Glomerular visceral epithelial cell (primary cell): ENCODE data around the gene ZBTB5.
"Not testable (repeated sequence)": the region's sequence is repeated elsewhere in the genome, so short reads cannot be mapped to it uniquely, and the experiment has no call there.

ENCODE experiments used
- DNase-seq: peaks from one replicate; pipeline ENCODE4 v3.0.0-alpha.2; 2016; ENCODE audit errors: extremely low spot score

The ZBTB5 gene

DNA sequence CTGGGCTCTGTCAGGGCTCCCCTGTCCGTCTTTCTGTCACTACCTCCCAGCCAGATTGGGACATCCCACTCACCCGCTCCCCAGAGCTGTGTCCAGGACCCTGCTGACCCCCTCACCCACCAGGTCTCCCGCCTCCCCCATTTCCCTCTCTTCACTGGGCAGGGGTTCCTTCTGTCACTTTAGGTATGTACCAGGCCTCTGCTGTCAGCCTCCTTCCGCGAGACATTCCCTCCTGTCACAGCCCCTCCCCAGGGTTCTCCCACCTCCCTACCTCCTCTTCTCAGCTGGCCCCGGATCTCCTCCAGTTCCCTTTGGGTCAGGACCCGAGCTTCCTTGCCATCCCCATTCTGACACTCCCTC, 21.0 kb upstream of the ZBTB5 start:
- no peak for DNase-seq

DNA sequence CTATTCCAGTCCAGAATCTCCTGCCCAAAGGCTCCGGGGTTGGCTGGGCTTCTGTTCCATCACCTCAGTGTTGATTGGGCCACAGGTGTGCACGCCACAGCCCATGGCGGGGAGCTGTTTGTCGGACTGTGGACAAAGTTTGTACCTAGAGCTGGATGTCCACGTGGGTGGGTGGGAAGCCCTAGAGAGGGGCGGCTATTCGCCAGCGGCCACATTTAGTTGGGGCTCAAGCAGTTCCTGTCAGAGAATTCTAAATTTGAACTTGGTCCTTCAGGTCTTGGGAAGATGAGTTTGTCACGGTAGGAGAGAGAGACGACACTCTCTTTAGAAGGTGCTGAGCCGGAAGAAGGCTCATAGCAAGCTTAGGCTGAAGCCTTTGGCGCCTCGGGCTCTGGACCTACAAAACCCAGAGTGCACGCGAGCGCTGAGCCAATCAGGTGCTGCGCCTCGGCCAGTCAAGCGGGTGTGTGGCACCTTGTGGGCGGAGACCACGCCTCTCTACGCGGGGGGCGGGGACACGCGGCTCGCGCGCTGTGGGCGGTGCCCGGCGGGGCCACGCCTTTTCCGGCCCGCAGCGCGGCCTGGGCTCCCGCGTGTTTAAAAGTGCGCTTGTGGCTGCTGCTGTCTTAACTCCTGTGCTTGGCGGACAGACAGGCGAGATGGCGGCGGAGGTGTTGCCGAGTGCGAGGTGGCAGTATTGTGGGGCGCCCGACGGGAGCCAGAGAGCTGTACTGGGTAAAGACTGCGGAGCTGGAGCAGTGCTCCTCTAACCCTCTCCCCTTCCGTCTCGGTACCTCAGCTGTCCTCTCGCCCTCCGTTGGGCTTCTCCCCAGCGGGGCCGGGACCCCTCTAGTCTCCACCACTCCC, 20.4 kb upstream of the ZBTB5 start, which contains the start of gene POLR1E:
TSS of gene POLR1E (plus strand) at position 560 of the 867 bp plus-strand sequence. CDS start at position 660, 100 bp downstream.
- peak; percentile 97 for DNase-seq

DNA sequence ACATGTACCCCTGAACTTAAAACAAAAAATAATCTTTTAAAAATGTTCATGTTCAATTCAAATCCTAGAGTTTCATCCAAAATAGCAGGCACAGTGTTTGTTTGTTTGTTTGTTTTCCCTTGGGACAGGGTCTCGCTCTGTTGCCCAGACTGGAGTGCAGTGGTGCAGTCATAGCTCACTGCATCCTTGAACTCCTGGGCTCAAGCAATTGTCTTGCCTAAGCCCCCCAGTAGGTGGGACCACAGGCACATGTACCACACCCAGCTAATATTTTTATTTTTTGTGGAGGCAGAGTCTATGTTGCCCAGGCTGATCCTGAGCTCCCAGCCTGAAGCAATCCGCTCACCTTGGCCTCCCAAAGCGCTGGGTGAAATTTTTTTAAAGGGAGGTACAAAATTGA, 15.5 kb upstream of the ZBTB5 start:
- DNase-seq, result no peak

DNA sequence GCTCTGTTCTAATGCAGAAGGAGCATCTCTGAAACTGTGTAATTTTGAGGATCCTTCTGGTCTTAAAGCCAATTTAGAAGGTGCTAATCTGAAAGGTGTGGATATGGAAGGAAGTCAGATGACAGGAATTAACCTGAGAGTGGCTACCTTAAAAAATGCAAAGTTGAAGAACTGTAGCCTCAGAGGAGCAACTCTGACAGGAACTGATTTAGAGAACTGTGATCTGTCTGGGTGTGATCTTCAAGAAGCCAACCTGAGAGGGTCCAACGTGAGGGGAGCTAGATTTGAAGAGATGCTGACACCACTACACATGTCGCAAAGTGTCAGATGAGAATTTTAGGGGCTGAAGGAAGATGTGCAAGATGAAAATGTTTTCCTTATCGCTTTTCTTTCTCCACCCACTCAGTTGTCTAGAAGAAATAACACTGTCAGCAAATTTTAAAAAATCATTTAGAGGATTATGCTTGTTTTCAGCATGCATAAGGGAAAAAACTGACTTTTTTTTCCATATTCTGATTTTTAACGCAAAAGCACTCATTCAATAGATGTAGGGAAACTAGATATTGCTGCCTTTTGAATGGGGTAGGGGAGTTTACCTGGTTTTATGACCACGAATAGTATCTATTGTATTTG, 12.9 kb upstream of the ZBTB5 start:
- not testable (repeated sequence) for DNase-seq

DNA sequence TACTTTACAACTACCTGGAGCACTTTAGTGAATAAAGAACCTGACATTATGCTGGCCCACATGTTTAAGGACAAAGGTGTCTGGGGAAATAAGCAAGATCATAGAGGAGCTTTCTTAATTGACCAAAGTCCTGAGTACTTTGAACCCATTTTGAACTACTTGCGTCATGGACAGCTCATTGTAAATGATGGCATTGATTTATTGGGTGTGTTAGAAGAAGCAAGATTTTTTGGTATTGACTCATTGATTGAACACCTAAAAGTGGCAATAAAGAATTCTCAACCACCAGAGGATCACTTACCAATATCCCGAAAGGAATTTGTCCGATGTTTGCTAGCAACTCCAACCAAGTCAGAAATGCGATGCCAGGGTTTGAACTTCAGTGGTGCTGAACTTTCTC, 12.2 kb upstream of the ZBTB5 start:
- DNase-seq, result not testable (repeated sequence)

DNA sequence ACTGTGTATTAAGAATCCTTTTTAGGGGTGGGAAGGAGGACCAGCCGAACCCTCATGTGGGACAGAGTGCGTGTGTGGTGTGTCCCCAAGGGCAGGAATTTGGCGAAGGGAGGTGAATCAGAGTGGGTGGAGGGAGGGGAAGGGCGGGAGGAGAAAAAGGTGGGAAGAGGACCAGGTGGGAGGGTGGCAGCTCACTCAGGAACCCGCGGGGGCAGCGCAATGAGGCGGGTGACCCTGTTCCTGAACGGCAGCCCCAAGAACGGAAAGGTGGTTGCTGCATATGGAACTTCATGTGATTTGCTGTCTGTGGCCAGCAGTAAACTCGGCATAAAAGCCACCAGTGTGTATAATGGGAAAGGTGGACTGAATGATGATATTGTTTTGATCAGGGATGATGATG, 11.7 kb upstream of the ZBTB5 start:
- no peak for DNase-seq

DNA sequence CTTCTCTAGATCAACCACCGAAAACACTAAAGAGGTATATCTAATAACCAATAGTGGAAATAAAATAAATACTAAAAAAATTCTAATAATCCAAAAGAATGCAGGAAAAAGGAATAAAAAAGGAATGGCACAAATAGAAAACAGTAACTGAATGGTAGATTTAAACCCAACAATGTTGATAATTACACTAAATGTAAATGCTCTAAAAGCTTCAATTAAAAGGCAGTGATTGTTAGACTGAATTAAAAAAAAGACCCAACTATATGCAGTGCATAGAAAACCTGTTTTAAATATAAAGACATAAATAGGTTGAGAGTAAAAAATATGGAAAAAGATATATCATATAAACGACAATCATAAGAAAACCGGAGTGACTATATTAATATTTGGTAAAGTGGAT, 9.2 kb upstream of the ZBTB5 start:
- no peak for DNase-seq

DNA sequence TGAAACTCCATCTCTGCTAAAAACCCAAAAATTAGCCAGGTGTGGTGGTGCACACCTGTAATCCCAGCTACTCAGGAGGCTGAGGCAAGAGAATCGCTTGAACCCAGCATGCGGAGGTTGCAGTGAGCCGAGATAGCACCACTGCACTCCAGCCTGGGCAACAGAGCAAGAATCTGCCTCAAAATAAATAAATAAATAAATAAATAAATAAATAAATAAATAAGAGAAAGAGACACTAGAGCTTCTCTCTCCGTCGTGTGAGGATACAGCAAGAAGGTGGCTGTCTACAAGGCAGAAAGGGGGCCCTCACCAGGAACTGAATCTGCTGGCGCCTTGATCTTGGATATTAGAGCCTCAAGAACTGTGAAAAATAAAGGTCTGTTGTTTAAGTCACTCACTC, 8.7 kb upstream of the ZBTB5 start:
- not testable (repeated sequence) for DNase-seq

DNA sequence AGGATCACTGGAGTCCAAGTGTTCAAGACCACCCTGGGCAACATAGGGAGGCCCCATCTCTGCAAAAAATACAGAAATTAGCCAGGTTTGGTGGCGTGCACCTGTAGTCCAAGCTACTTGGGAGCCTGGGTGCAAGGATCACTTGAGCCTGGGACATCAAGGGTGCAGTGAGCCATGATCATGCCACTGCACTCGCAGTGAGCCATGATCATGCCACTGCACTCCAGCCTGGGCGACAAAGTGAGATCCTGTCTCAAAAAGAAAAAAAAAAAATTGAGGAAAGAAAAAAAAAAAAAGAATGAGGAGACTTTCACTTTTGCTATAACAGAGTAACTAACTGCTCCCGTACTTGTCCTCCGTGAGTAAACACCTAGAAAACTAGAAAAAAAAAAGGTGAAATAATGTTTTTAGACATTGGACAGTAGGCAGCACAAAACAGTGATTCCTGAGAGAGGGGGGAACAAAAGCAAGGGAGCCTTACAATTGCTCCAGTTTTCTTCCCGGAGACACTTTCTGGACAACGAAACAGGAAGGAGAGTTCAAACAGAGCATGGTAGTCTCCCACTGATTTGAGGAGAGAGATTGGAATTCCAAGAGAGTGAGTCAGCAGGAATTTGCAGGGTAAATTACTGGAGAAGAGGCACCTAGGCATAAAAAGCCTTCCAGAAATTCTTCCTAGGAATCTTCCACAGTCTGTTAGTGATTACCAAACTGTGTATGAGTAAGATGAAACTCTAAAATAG, 6.9 kb upstream of the ZBTB5 start:
- DNase-seq, result peak; percentile 96

DNA sequence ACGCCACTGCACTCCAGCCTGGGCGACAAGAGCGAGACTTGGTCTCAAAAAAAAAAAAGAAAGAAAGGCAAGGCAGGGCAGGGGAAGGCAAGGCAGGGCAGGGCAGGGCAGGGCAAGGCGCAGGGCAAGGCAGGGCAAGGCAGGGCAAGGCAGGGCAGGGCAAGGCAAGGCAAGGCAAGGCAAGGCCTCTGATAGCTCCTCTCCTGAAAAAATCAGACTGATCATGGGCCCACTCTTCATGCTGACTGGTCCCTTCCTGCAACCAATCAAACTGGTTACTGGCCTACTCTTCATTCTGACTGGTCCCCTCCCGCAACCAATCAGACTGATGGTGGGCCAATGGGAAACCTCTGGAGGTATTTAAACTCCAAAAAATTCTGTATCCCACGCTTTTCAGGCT, 3.4 kb upstream of the ZBTB5 start:
- no peak for DNase-seq

DNA sequence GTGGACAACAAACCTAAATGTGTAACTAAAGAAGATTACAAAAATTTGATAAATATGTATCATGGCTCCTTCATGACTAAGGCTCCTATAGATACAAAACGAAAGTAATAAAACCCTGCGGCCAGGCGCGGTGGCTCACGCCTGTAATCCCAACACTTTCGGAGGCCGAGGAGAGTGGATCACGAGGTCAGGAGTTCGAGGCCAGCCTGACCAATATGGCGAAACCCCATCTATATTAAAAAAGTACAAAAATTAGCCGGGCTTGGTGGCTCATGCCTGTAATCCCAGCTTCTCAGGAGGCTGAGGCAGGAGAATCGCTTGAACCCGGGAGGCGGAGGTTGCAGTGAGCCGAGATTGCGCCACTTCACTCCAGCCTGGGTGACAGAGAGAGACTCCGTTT, 2.3 kb upstream of the ZBTB5 start:
- not testable (repeated sequence) for DNase-seq

DNA sequence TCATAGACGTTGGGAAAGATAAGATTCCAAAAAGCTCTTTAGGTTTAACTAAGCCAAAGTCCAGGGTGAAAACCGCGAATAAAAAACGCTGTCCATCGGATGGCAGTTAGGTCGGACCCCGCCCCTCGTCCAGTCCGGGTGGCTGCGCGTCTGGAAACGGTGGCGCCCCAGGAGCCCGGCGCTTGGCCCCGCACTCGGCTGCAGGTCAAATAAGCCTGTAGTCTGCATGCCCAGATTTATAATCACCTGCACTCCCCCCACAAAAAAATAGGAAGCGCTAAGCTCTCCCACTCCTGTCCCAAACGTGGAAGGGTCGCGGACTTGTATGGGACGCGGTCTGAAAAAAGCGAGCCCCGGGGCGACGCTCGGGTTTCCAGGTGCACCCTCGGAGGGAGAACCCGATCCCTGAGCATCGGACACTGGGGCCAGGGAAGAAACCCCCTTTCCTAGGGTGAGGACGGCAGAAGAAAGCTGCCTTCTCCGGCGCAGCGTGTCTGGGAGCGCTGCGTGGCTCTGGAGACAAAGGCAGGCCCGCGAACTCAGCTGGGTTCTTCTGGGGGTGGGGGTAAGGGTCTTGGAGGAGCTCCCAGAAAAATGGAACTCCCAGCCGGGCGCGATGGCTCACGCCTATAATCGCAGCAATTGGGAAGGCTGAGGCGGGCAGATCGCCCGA, 923 bp upstream of the ZBTB5 start:
- peak; percentile 87 for DNase-seq

DNA sequence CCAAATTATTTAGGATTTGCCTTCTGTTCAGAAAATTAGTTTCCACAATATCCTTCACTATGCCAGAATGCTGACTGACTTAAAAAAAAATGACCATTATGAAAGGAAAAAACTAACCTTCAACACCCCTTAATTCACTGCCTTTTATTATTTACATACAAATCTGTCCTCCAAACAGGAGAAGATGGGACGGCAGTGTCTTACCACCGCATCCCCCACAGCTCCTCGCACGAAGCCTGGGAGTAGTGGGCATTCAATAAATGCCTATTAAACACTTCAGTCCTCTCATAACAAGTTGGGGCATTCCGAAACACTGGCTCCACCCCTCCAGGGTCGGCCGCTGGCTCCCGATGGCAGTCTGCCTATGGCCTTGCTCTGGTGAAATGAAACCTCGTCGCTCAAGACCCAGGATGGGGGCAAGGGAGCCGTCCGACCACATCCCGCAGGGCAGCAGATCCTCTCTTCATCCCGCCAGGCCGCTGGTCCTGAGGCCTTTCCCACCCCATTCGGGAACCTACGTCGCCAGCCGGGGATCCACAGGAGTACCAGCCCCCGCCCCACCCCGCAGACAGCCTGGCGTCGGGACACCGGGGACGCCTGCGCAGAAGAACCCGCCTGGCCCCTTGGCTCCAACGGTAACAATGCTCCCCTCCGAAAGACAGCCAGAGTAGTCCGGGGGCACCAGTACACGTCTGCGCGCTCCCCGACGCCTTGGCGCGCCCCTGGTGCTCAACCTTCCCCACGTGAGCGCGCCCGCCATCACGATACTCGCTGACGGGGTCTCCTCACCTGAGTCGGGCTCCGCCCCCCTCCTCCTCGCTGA, 613 bp downstream of the ZBTB5 start:
- peak; percentile 73 for DNase-seq

DNA sequence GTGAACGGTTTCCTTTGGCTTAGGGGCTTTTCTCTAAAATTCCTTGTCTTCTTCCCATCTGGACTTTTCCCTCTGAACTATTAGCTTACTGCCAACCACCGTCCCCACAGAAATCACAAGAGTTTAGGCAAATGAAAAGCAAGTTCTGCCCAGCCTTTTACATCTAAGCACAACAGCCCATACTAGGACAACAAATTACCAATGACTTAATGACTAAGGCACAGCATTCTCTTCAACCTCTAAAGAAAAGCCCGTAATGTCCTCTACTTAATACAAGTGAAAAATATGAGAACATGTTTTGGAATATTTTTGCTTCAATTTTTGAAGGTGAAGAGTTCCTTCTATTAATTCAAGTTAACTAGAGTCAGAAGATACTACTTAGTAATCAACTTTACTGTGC, 1.2 kb downstream of the ZBTB5 start:
- DNase-seq, result no peak

DNA sequence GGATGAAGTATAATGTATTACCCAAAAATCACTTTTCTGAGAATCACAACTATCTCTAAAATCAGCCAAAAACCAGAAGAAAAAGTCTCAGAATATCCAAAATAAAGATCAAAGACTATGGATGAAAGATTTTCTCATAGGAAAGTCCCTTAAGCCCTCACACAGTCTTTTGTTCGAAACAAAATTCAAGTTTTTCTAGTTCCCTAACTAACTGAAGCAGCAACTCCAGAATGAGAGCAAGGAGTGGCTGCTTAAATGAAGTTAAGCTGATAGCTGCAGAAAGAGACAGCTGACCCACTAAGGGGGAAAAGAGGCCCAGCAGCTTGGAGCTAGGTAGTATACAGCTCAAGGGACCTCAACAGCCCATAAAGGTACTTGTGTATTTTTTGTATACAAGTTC, 8.4 kb downstream of the ZBTB5 start:
- no peak for DNase-seq

DNA sequence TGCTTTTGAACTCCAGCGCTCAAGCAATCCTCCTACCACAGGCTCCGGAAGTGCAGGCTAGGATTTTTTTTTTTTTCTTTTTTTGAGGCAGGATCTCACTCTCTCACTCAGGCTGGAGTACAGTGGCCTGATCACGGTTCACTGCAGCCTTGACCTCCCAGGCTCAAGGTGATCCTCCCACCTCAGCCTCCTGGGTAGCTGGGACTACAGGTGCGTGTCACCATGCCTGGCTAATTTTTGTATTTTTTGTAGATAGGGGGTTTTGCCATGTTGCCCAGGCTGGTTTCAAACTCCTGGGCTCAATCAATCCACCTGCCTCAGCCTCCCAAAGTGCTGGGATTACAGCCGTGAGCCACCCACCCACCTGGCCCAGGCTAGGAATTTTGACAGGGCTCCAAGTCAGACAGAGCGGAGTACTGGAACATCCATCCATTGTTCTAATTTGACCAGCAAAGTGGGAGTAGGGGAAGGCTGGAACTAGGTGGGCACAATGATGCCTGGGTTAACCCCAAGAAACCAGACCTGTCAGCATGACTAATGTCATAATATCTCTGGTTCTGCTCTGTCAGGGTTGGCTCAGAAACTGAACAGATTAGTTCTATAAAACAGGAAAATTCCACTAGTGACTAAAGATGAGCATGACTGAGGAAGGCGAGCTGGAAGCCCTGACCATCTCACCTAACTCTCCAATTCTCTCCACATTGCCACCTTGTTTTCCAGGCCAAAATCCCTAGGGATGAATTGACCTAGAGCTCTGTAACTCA, 9.2 kb downstream of the ZBTB5 start:
- no peak for DNase-seq

DNA sequence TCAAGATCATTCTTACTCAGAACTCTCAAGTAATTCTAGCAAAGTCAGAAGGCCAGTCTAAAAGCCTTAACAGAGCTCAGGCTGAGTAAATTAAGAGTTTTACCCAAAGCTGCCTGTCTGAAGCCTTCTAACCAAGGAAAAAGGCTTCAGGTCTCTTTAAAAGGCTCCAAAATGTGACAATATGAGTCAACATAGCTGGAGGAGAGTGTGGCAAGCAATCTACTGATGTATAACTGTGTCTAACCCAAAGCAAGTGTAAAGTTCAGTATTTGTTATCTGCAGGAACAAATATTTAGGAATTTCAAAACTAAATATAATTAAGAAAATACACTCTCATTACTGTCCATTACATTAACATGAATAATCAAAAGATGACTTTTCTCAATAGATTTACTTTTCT, 11.0 kb downstream of the ZBTB5 start:
- DNase-seq, result no peak

DNA sequence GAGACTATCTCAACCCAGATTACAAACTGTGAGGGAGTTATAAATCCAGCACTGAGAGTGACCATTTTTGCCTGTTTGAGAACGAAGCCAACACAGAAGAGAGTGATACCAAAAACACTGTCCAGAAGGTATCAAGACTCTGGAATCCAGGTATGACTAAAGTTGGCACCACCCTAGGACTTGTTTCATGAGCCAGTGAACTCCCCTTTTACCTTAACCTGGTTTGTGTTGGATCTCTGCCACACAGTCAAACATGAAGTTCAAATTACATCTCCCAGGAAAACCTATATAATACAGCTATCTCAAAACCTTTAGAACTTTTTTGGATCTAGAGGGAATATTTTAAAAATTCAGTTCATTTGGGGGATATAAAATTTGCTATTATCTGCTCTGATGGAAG, 11.4 kb downstream of the ZBTB5 start:
- no peak for DNase-seq

DNA sequence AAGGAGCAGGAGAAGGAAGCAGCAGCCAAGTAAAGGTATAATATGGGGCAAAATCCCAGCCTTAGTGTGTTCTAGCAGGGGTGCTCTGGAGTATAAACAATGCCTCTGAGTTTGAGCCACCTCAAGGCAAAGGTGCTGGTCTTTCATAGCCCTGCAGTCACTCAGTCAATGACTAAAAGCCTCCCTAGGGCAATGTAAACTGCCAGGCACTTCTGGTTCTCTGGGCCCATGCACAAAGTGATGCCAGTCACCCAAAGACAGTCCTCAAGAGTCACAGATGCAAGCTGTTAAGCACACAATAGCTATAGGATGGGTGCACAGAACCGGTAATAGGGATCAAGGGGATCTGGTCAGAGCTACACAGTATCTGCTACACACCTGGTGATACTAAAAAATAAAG, 12.6 kb downstream of the ZBTB5 start:
- no peak for DNase-seq

DNA sequence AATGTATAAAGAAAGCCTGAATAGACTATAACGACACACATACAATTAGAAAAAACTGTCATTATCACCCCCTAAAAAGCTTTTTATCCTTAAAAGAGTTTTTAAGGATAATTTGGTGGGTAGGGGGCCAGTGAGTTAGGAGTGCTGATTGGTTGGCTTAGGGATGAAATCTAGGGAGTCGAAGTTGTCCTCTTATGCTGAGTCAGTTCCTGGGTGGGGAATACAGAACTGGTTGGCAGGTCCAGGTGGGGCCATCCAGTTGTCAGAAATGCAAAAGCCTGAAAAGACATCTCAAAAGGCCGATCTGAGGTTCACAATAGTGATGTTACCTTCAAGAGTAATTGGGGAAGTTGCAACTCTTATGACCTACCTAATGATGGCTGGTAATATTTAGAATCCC, 13.6 kb downstream of the ZBTB5 start:
- no peak for DNase-seq
